Immature natural killer cell (primary cell): Measurements from ENCODE around the gene C1orf159. TPM values are rescaled to one million over a fixed set of nuclear protein-coding genes. Genes with fewer than 3 reads are reported as not detected.
"Not testable (repeated sequence)": the region's sequence is repeated elsewhere in the genome, so short reads cannot be mapped to it uniquely, and the experiment has no call there.

Experiments
- DNase-seq, 3 donors: peaks; one replicate each; pipeline ENCODE4 v3.0.0; 2022; ENCODE audit warnings: mixed read lengths in 1 of 3
- H3K27ac Mint-ChIP-seq, 6 donors: one replicate each; pipeline ENCODE4 v1.8.0; 2020; ENCODE audit warnings: mixed read lengths in 6 of 6, mild to moderate bottlenecking in 5 of 6, inconsistent platforms in 4 of 6, moderate library complexity in 3 of 6
- H3K27me3 Mint-ChIP-seq, 3 donors: one replicate each; pipeline ENCODE4 v1.8.0; 2020 to 2021; ENCODE audit warnings: low read depth in 3 of 3, mild to moderate bottlenecking in 3 of 3, mixed read lengths in 3 of 3, moderate library complexity in 3 of 3, inconsistent platforms in 1 of 3
- H3K36me3 Mint-ChIP-seq, 3 donors: one replicate each; pipeline ENCODE4 v1.8.0; 2020; ENCODE audit warnings: mixed read lengths in 3 of 3, inconsistent platforms in 2 of 3, mild to moderate bottlenecking in 2 of 3
- H3K4me1 Mint-ChIP-seq, 2 donors: one replicate each; pipeline ENCODE4 v1.8.0; 2020; ENCODE audit warnings: inconsistent platforms in 2 of 2, mild to moderate bottlenecking in 2 of 2, mixed read lengths in 2 of 2, moderate library complexity in 1 of 2
- H3K4me3 Mint-ChIP-seq, 5 donors: one replicate each; pipeline ENCODE4 v1.8.0; 2020; ENCODE audit warnings: mild to moderate bottlenecking in 5 of 5, mixed read lengths in 5 of 5, inconsistent platforms in 3 of 5, moderate library complexity in 3 of 5
- H3K9me3 Mint-ChIP-seq, 6 donors: one replicate each; pipeline ENCODE4 v1.8.0; 2020; ENCODE audit warnings: mild to moderate bottlenecking in 6 of 6, mixed read lengths in 6 of 6, inconsistent platforms in 4 of 6, moderate library complexity in 3 of 6
- polyA plus RNA-seq, 3 donors: library from polyadenylated mRNA; unstranded; fragments of 300-500 nt; fragmentation: Illumina TruSeq; gene quantifications; one replicate each; pipeline ENCODE4 v1.2.3, GENCODE V29; 2021

The C1orf159 gene
- polyA plus RNA-seq, 3 donors from 2014 or later: 0.99 to 7.5 (median 4.1) TPM

GRCh38 chr1:1144843-1145546 is 29.1 kb upstream of the C1orf159 start:
- Mint-ChIP-seq H3K9me3 (no peaks in the 10 kb centered on the region), H3K27ac (no peak overlapping the region), H3K4me3 (no peak overlapping the region), H3K27me3 (peaks cover 0 to 4% (median 2%) of the 10 kb centered on the region in 3 donors), H3K4me1 (peaks cover 0 to 4% of the 10 kb centered on the region in 2 donors), H3K36me3 (no peaks in the 10 kb centered on the region)
- no peak for DNase-seq

DNA sequence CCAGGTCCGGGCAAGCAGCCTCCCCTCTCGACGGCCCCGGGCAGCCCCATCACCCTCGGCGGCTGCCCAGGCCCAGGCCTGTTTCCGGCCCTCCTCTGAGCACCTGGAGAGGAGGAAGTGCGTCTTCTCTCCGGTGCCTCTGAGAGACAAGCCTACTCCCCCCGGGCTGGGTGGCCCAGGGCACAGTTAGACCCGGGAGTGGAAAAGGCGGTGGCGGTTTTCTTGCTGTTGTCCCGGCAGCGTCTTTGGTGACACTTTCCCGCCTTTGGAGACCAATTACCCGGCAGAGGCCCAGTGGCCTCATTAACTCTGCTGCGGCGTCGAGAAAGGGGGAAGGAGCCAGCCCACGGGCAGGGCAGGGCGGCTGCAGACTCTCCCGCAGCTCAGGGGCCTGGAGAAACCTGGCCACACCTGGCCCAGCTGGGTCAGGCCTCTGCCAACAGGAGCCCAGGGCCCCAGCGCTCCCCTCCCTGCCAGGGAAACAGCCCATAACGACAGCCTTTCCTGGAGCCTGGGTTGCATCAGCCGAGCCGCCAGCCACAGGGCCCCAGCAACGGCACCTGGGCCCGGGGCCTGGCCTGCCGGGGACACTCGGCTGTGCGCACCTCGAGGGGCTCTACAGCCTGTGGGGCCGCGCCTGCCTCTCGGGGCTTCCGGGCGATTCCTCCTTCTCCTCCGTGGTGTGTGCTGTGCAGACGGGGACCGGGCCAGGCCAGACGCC is 28.4 kb upstream of the C1orf159 start:
- no peak overlapping the region for H3K4me3 Mint-ChIP-seq
- no peaks in the 10 kb centered on the region for H3K9me3 Mint-ChIP-seq
- no peaks in the 10 kb centered on the region for H3K36me3 Mint-ChIP-seq
- peak; percentile 29 to 52 (median 50) for DNase-seq
- H3K27me3 Mint-ChIP-seq: peaks cover 0 to 4% (median 2%) of the 10 kb centered on the region in 3 donors
- H3K27ac Mint-ChIP-seq: peak overlapping the region in 3 of 6 donors; percentile 64 to 81 (median 71)
- peaks cover 0 to 4% of the 10 kb centered on the region in 2 donors for H3K4me1 Mint-ChIP-seq

GRCh38 chr1:1143636-1144035 is 27.7 kb upstream of the C1orf159 start:
- Mint-ChIP-seq H3K4me1 (peaks cover 0 to 4% of the 10 kb centered on the region in 2 donors), H3K27me3 (peaks cover 0 to 4% (median 2%) of the 10 kb centered on the region in 3 donors), H3K4me3 (no peak overlapping the region), H3K27ac (peak overlapping the region in 2 of 6 donors; percentile 64 to 81), H3K9me3 (no peaks in the 10 kb centered on the region), H3K36me3 (no peaks in the 10 kb centered on the region)
- DNase-seq: no peak

- Mint-ChIP-seq H3K36me3 (no peaks in the 10 kb centered on the region), H3K27me3 (peaks cover 0 to 4% (median 0%) of the 10 kb centered on the region in 3 donors), H3K4me1 (peaks cover 0 to 6% of the 10 kb centered on the region in 2 donors), H3K9me3 (no peaks in the 10 kb centered on the region), H3K4me3 (no peak overlapping the region), H3K27ac (no peak overlapping the region)
- DNase-seq: no peak
Observed at GRCh38 chr1:1142844-1143243, 27.0 kb upstream of the C1orf159 start.

DNA sequence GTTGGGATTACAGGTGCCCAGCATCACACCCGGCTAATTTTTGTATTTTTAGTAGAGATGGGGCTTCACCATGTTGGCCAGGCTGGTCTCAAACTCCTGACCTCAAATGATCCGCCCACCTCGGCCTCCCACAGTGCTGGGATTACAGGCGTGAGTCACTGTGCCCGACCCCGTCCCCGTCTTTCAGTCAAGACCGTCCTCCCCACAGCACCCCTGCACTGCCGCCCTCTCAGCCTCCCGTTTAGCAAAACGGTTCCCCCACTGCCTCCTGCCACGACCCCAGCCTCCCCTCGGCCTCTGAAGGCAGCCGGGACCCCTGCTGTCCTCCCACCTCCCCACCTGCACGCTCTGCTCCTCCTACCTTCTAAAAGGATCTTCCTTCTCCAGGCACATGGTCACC is 26.5 kb upstream of the C1orf159 start:
- not testable (repeated sequence) for H3K27me3 Mint-ChIP-seq, DNase-seq, H3K9me3 Mint-ChIP-seq, H3K36me3 Mint-ChIP-seq, H3K4me1 Mint-ChIP-seq, H3K4me3 Mint-ChIP-seq, H3K27ac Mint-ChIP-seq

DNA sequence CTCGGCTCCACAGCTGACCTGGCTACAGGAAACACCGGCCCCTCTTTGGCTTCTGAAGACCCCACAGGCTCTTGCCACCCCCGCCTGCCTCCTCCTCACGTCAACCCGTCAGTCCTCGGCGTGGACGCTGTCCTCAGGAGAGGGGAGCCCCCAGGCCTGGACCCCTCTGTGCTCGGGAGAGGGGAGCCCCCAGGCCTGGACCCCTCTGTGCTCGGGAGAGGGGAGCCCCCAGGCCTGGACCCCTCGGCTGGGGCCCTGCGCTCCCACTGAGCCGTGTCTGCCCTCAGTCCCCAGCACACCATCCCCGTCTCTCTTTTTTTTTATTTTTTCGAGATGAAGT is 26.0 kb upstream of the C1orf159 start:
- no peak overlapping the region for H3K4me3 Mint-ChIP-seq

DNA sequence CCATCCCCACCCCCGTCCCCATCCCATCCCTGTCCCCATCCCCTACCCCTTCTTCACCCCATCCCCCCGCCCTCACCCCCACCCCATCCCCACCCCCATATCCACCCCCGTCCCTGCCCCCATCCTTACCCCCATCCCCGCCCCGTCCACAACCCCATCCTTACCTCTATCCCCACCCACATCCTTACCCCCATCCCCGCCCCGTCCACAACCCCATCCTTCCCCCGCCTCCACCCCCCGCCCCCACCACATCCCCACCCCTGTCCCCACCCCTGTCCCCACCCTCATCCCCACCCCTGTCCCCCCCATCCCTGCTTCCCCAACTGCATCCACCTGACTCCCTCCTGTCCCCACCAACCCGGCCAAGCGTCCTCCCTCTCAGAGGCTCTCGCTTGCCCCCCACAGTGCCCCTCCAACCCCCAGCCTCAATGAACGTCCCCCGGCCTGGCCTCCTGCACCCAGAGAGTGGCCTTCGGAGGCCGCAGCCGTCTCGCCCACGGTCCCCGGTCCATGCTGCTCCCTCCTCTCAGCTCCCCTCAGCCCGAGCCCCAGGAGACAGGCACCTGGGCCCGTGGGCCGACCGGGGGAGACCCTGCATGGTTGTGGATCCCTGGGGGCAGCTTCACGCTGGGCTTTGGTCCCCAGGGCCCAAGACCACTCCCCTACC is 25.5 kb upstream of the C1orf159 start:
- Mint-ChIP-seq H3K4me3 (no peak overlapping the region), H3K27ac (no peak overlapping the region), H3K4me1 (peaks cover 6 to 9% of the 10 kb centered on the region in 2 donors), H3K36me3 (no peaks in the 10 kb centered on the region), H3K9me3 (no peaks in the 10 kb centered on the region), H3K27me3 (peaks cover 0 to 4% (median 2%) of the 10 kb centered on the region in 3 donors)
- no peak for DNase-seq

More for the DNA sequence above, 26.0 kb upstream of the C1orf159 start:
- H3K27ac Mint-ChIP-seq: no peak overlapping the region
- peaks cover 0 to 6% (median 2%) of the 10 kb centered on the region in 3 donors for H3K27me3 Mint-ChIP-seq
- H3K4me1 Mint-ChIP-seq: peaks cover 6 to 9% of the 10 kb centered on the region in 2 donors
- no peaks in the 10 kb centered on the region for H3K36me3 Mint-ChIP-seq
- DNase-seq: no peak
- H3K9me3 Mint-ChIP-seq: no peaks in the 10 kb centered on the region

GRCh38 chr1:1140673-1141072 is 24.8 kb upstream of the C1orf159 start:
- H3K27ac Mint-ChIP-seq: no peak overlapping the region
- H3K27me3 Mint-ChIP-seq: peaks cover 0 to 3% (median 2%) of the 10 kb centered on the region in 3 donors
- H3K4me3 Mint-ChIP-seq: no peak overlapping the region
- H3K36me3 Mint-ChIP-seq: no peaks in the 10 kb centered on the region
- H3K4me1 Mint-ChIP-seq: peaks cover 6 to 11% of the 10 kb centered on the region in 2 donors
- DNase-seq: no peak
- no peaks in the 10 kb centered on the region for H3K9me3 Mint-ChIP-seq

DNA sequence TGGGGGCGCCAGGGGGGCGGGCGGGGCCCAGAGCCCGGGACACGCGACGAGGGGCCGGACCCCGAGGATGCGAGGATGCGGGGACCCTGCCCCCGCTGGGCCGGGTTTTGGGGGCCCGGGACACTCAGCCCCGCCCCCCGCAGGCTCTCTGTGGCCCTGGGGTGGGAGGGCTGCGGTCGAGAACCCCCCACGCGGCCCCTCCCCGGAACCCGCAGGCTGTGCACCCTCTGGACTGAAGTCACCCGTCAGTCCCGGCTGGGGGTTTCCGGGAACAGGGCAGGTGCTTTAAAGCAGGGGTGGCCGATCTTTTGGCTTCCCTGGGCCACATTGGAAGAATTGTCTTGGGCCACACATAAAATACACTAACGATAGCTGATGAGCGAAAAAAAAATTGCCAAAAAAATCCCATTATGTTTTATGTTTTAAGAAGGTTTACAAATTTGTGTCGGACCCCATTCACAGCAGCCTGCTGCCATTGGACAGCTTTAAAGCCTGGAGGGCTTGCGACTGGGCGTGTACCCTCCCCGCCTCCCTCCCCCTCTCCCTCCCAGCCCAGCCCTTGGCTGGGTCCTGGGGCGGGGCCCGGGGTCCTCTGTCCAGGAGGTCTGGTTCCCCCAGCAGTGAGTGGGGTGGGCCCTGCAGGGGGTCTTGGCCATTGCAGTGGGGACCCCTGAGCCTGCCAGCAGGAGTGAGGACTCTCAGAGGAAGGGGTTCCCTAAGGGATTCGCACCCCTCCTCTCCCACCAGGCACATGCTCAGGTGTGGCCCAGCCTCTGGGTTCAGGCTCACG is 21.6 kb upstream of the C1orf159 start:
- Mint-ChIP-seq H3K27me3 (peaks cover 0 to 4% (median 3%) of the 10 kb centered on the region in 3 donors), H3K9me3 (no peaks in the 10 kb centered on the region), H3K27ac (peak overlapping the region in 5 of 6 donors; percentile 84 to 92 (median 87)), H3K4me3 (peak overlapping the region; percentile 63 to 86 (median 84)), H3K4me1 (peaks cover 6 to 7% of the 10 kb centered on the region in 2 donors), H3K36me3 (no peaks in the 10 kb centered on the region)
- DNase-seq: peak; percentile 67 to 79 (median 72)

DNA sequence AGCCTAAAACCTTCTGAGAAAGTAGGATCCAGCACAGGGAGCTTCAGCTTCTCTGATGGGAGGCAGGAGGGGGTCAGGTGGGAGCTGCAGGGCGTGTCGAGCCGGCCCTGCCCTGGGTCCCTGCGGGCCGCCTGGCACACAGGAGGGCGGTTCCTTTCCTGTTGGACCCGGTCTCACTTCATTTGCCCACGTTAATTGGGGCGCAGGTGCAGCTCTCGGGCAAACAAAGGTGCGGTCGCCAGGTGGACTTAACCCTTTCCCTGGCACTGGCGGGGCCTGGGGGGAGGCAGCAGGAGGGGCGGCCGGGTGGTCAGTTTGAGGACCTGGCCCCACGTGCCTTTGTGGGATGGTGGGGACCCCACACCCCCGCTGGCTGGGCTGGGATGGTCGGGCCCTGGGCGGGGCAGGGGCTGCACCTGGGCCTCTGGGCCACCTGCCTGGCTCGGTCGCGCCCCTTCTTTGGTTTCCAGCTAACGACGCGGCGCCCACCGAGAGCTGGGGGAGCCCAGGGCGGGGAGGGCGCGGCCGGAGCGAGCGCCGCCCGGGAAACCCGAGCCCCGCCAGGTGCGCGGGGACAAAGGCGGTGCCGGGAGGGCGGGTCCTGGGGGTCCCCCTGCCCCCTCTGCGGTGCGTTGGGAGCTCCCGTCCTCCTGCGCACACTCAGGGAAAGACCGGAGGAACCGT is 20.8 kb upstream of the C1orf159 start:
- DNase-seq: peak in 1 of 3 donors; percentile 15
- Mint-ChIP-seq H3K27me3 (peaks cover 0 to 4% (median 3%) of the 10 kb centered on the region in 3 donors), H3K4me3 (peak overlapping the region in 4 of 5 donors; percentile 17 to 55 (median 45)), H3K36me3 (no peaks in the 10 kb centered on the region), H3K9me3 (no peaks in the 10 kb centered on the region), H3K4me1 (peaks cover 6 to 7% of the 10 kb centered on the region in 2 donors), H3K27ac (no peak overlapping the region)

GRCh38 chr1:1135339-1136136 is 19.6 kb upstream of the C1orf159 start:
- Mint-ChIP-seq H3K27ac (peak overlapping the region in 1 of 6 donors; percentile 7), H3K27me3 (peaks cover 0 to 4% (median 3%) of the 10 kb centered on the region in 3 donors), H3K9me3 (no peaks in the 10 kb centered on the region), H3K36me3 (no peaks in the 10 kb centered on the region), H3K4me3 (peak overlapping the region in 3 of 5 donors; percentile 27 to 45 (median 38)), H3K4me1 (peaks cover 6 to 7% of the 10 kb centered on the region in 2 donors)
- no peak for DNase-seq

GRCh38 chr1:1134300-1134970 is 18.5 kb upstream of the C1orf159 start:
- Mint-ChIP-seq H3K4me1 (peaks cover 6 to 7% of the 10 kb centered on the region in 2 donors), H3K27me3 (peaks cover 2 to 5% (median 4%) of the 10 kb centered on the region in 3 donors), H3K36me3 (no peaks in the 10 kb centered on the region), H3K9me3 (no peaks in the 10 kb centered on the region), H3K4me3 (no peak overlapping the region), H3K27ac (no peak overlapping the region)
- no peak for DNase-seq
